ENCODE measurements around the gene TIAM2. TPM values are rescaled to one million over a fixed set of nuclear protein-coding genes. Genes with fewer than 3 reads are reported as not detected.
A peak's percentile ranks its signal among the peaks of the same experiment; 100 is the strongest.

TIAM2 gene
- total and polyA plus RNA-seq, 9 of the 15 experiments (the other 6 are each of a cell fraction or from before 2014, with no cell fraction given), result 0.73 to 6.5 (median 4.3) TPM

GRCh38 chr6:155273431-155273830 is 278.3 kb downstream of the TIAM2 start:
- H4K20me1 ChIP-seq (replicated peaks; ENCODE audit: control insufficient read depth, insufficient read depth, low read length), result no peaks in the 10 kb centered on the region
- H3K9ac ChIP-seq (ENCODE audit: insufficient read depth in 1 of 2, low read depth in 2 of 2, low read length in 2 of 2), result no peak overlapping the region
- no peak overlapping the region for H2AFZ ChIP-seq (ENCODE audit: low read depth, low read length)
- peaks cover 0 to 7% of the 10 kb centered on the region in 2 experiments; a peak in 2 of 5 replicates for H3K4me1 ChIP-seq (replicated peaks in 1 of 2; ENCODE audit: control insufficient read depth in 2 of 2, insufficient read depth in 2 of 2, low read length in 2 of 2)
- BruUV-seq (replicated peaks), result no TSS peak
- H3K36me3 ChIP-seq (ENCODE audit: control insufficient read depth, insufficient read depth, low read length), result peaks cover 67% of the 10 kb centered on the region
- DNase-seq (ENCODE audit: extremely low read depth in 1 of 4, low spot score in 3 of 4), result peak in 3 of 4 experiments; percentile 8 to 27 (median 9)
- CTCF ChIA-PET (ENCODE audit: low intra/inter-chr PET ratio), result no interaction called here
- POLR2A ChIA-PET, result interaction anchor here (0.9 to 1.0 kb wide), 2 partner anchors 12 to 26 kb away, joined by 3 read pairs; no protein-coding TSS in a partner anchor
- H3K9me1 ChIP-seq (ENCODE audit: control insufficient read depth, insufficient read depth, low read length), result no peaks in the 10 kb centered on the region
- no peaks in the 10 kb centered on the region for H3K27me3 ChIP-seq (ENCODE audit: control insufficient read depth in 2 of 2, insufficient read depth in 2 of 2, low read length in 2 of 2)
- WGBS (ENCODE audit: insufficient coverage, low coverage, missing lambda C conversion rate), result 36% methylated on average over 3 of the region's 3 CpGs
- in situ Hi-C loops (cut with MboI) (no loop called here), intact Hi-C loops (cut with micrococcal nuclease) (no loop called here)
- H3K27ac ChIP-seq (ENCODE audit: extremely low read depth, low read depth, low read length), result no peak overlapping the region
- no peaks in the 10 kb centered on the region for H3K9me3 ChIP-seq (replicated peaks; ENCODE audit: control insufficient read depth, insufficient read depth, low read depth, low read length)
- FAIRE-seq, result no peak
- peak; percentile 50; the same call in 2 of the 3 replicates for ATAC-seq
- no peaks in the 10 kb centered on the region for H3K79me2 ChIP-seq (ENCODE audit: control insufficient read depth, insufficient read depth, low read length)
- H3K4me3 ChIP-seq, result no peak overlapping the region
- no peak overlapping the region for H3K4me2 ChIP-seq (ENCODE audit: insufficient read depth, low read length)
- TF ChIP-seq ZNF766 (CRISPR knock-in tag; conservative IDR thresholded peaks at IDR 0.05), result 0 out of 2 replicates have a peak, but pooled peaks have one; percentile 42
- no peak for TF ChIP-seq ZNF57 (CRISPR knock-in tag; IDR thresholded peaks at IDR 0.05)
- 0 out of 4 replicates have a peak, but pooled peaks of 1 of the 2 experiments have one; percentile 15 for TF ChIP-seq HDAC1 (IDR thresholded peaks at IDR 0.05)
- no peak for TF ChIP-seq BRF2 (IDR thresholded peaks at IDR 0.05; ENCODE audit: borderline replicate concordance, insufficient read depth, insufficient read length)
- no peak for TF ChIP-seq XRCC5 (IDR thresholded peaks at IDR 0.05; ENCODE audit: low read depth, low read length)
- no peak for TF ChIP-seq ID3 (CRISPR knock-in tag; IDR thresholded peaks at IDR 0.05)
- TF ChIP-seq ID3 (tag; IDR thresholded peaks at IDR 0.05), result no peak
- 0 out of 2 replicates have a peak, but pooled peaks have one; percentile 44 for TF ChIP-seq THRB (CRISPR knock-in tag; conservative IDR thresholded peaks at IDR 0.05)
- no peak for TF ChIP-seq CTBP1 (IDR thresholded peaks at IDR 0.05; ENCODE audit: borderline replicate concordance)
- no peak for TF ChIP-seq ZNF398 (CRISPR knock-in tag; IDR thresholded peaks at IDR 0.05)
- no peak for TF ChIP-seq SP1 (CRISPR knock-in tag; IDR thresholded peaks at IDR 0.05)
- TF ChIP-seq CBFA2T3 (IDR thresholded peaks at IDR 0.05), result peak; percentile 60
- TF ChIP-seq ETV6 (IDR thresholded peaks at IDR 0.05; ENCODE audit: borderline replicate concordance in 1 of 2, low read depth in 2 of 2, low read length in 1 of 2), result no peak
- no peak for TF ChIP-seq ETV6 (CRISPR knock-in tag; IDR thresholded peaks at IDR 0.05; ENCODE audit: borderline replicate concordance)
- no peak for TF ChIP-seq ZNF77 (CRISPR knock-in tag; IDR thresholded peaks at IDR 0.05)
- 0 out of 2 replicates have a peak, but pooled peaks have one; percentile 18 for TF ChIP-seq ARID1B (IDR thresholded peaks at IDR 0.05)
- 0 out of 2 replicates have a peak, but pooled peaks have one; percentile 10 for TF ChIP-seq TCF3 (CRISPR knock-in tag; IDR thresholded peaks at IDR 0.05)
- no peak for TF ChIP-seq SMARCB1 (IDR thresholded peaks at IDR 0.05; ENCODE audit: insufficient read length, low read depth)
- TF ChIP-seq FOSL1 (tag; conservative IDR thresholded peaks at IDR 0.05), result no peak
- no peak for TF ChIP-seq KLF16 (IDR thresholded peaks at IDR 0.05)

All from K562 (cell line).